GM19463 (cell line): ENCODE measurements around the gene RPS6KA4.

ENCODE experiments used
- ATAC-seq: cut with Tn5 transposase; IDR thresholded peaks from one replicate; pipeline ENCODE4 v1.9.1; 2021; ENCODE audit warnings: mild to moderate bottlenecking, moderate library complexity; ENCODE audit not compliant: unreplicated experiment

RPS6KA4 gene

DNA sequence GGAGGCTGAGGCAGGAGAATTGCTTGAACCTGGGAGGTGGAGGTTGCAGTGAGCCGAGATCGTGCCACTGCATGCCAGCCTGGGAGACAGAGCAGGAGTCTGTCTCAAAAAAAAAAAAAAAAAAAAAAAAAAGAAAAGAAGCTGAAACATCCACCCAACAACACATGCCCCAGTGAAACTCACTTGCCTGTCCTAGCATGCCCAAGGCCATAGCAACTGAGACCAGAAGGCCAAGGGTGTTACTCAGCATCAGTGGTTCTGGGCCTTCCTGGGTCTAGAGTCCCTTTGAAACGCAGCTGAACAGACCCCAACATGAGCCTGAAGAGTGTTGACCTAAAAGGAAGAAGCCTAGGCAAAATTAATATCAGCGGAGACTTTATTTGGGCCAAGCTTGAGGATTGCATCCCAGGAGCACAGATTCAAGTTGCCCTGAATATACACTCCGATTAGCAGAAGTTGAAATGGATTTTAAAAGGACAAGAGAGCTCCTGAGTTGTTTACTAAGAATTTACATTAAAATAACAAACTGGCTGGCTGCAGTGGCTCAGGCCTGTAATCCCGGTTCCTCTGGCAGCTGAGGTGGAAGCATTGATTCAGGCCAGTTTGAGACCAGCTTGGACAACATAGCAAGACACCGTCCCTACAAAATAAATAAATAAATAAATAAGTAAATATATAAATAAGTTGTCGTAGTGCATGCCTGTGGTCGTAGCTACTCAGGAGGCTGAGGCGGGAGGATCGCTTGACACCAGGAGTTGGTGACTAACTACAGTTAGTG, 34.1 kb upstream of the RPS6KA4 start:
- ATAC-seq: no peak

DNA sequence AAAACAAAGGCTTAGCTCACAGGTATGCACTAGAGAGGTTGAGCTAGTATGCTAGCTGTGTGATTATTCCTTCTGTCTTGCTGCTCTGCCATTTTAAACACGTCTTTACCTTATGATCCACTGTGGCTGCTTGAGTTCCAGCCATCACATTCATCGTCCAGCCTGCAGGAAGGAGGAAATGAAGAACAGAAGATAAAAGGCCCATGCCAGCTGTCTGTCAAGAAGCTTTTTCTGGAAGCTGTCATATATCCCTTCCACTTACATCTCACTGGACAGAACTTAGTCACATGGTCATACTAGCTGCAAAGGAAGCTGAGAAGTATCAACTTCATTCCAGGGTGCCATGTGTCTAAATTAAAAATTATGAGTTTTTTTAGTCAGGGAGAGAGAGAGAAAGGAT, 31.6 kb upstream of the RPS6KA4 start:
- ATAC-seq: no peak

DNA sequence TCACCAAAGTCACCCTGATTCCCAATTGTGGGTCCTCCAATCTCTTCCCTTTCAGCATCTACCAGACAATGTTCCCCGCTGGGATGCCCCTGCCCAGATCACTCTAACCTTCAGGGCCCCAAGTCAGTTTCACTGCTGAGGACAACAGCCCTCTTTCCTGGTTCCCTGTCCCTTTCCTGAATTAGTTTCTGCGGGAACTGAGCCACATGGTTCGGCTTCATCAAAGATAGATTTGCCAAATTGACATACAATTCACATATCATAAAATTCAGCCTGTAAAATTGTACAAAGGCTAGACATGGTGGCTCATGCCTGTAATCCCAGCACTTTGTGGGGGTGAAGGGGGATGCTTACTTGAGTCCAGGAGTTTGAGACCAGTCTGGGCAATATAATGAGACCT, 31.0 kb upstream of the RPS6KA4 start:
- ATAC-seq: no peak

DNA sequence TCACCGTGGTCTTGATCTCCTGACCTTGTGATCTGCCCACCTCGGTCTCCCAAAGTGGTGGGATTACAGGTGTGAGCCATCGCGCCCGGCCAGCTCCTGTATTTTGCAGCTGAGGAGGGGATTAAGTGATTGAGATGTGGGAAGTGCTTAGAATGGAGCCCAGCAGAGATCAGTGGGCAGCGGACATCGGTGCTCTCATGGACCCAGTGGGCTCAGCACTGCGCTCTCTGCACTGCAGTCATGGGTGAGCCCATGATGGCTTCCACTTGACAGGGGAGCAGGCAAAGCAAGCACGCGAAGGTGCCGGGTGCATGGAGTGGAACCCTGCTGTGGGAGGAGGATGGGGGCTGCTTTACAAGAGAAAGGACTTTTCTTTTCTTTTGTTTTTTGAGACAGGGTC, 28.1 kb upstream of the RPS6KA4 start:
- ATAC-seq: no peak

DNA sequence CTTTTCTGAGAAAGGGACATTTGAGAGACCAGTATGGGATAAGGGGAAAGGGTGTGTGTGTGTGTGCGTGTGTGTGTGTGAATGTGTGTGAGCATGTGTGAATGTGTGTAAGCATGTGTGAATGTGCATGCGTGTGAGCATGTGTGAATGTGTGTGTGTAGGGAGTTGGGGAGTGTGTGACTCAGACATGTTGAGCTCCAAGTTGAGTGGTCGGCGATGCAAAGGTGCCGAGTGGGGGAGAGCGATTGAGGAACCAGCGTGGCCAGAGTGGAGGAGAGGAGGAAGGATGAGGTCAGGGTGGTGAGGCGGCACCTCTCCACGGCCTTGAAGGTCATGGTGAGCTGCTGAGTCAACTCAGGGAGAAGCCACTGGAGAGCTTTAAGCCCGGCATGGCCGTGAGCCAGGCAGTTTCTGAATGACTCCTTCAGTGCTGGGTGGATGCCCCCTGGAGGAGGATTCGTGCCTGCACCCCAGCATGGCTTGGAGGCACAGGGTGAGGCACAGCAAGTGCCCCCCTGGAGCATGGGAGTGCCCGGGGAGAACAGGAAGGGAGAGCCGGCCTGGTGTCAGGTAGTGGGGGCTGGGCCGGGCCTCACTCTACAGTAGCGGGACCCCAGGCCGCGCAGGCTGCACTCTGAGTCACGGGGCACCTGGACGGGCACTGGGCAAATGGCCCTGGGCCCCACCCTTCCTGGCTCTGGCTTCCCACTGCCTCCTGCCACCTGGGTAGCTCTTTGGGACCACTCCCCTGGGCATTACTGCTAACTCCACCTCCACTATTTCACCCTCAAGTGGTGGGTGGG, 27.2 kb upstream of the RPS6KA4 start:
- peak; percentile 52 for ATAC-seq

DNA sequence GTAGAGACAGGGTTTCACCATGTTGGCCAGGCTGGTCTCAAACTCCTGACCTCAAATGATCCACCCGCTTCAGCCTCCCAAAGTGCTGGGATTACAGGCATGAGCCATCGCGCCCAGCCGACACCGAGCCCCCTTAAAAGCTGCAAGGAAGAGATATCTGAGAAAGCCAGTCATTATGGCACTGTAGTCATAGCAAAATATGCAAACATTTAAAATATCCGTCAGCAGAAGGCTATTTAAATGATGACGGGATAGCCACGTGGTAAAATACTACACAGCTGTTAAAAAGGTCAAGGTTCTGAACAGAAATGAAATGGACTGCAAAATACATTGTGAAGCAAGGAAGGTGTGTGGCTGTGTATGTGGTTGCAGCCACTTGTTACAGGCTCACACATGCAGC, 25.4 kb upstream of the RPS6KA4 start:
- ATAC-seq: no peak

DNA sequence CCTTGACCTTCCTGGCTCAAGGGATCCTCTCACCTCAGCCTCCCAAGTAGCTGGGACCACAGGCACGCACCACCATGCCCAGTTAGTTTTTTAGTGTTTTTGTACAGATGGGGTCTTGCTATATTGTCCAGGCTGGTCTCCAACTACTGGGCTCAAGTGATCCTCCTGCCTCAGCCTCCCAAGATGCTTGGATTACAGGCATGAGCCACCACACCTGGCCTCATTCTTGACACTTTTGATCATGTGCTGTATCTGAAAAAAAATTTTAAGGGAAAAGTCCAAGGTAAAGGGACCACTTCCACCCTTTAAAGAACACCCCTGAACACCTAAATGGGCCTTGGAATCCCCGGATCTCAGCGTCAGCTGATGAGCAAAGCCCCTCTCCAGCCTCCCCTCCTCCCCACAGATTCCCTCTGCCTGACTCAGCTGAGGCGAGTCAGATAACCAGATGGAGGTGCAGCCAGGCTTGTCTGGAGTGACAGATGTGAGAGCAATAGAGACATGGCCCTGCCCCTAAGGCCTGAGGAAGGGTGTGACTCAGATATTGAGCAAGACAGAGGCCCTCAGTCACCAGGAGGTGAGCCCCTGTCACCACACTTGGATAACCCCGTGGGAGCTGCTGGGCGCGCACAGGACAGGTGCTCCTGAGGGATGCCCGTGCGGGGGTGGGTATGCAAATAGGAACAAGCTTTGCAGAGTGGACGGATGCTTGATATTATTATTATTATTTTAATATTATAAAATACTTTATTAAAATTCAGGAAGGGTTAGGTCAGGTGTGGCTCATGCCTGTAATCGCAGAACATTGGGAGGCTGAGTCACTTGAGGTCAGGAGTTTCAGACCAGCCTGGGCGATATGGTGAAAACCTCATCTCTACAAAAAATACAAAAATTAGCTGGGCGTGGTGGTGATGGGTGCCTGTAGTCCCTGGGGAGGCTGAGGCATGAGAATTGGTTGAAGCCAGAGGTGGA, 23.9 kb upstream of the RPS6KA4 start:
- peak; percentile 78 for ATAC-seq

DNA sequence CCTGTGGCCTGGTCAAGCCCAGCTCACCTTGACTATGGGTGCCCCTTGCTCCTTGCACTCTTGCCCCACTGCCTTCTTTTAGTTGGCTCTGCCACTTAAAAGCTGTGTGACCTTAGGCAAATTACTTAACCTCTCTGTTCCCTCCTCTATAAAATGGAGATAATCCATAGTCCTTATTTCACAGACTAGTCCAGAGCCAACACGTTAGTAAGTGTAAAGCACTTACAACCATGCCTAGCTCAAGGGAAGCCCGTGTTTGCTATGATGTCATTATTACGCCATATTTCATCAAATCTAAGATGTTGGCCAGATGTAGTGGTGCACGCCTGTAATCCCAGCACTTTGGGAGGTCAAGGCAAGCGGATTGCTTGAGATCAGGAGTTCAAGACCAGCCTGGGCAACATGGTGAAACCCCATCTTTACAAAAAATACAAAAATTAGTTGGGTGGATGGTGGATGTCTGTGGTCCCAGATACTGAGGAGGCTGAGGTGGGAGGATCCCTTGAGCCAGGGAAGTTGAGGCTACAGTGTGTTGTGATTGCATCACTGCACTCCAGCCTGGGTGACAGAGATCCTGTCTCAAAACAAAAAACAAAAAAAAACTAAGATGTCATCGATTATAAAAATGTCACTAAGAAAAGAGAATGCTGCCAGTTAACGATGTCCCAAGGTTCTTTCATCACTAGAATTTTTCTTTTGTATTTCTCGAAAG, 21.3 kb upstream of the RPS6KA4 start:
- no peak for ATAC-seq

DNA sequence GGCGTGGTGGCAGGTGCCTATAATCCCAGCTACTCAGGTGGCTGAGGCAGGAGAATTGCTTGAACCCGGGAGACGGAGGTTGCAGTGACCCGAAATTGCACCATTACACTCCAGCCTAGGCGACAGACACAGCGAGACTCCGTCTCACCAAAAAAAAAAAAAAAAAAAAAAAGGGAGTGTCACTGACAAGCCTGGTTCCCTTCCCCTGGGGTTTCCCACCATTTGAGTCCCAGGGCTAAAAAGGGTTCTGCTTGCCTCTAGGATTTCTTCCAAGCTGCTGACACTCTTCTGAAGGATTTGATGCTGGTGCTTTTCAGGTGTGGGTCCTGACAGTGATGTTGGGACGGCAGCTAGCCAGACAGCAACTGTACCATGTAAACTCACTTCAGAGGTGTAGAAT, 20.2 kb upstream of the RPS6KA4 start:
- no peak for ATAC-seq

DNA sequence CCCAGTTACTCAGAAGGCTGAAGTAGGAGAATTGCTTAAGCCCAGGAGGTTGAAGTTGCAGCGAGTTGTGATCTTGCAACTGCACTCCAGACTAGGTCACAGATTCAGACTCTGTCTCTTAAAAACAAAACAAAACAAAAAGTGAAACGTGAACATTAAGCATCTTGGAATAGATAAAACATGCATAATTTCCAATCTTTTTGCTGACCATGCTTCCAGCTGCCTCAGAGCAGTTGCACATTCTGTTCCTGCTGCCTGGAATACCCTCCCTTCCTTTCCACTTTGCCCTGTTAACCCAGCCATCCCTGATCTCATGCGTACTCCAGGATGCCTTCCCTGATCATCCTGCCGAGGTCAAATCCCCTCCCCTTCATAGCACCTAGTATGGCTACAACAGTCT, 19.7 kb upstream of the RPS6KA4 start:
- ATAC-seq: no peak

DNA sequence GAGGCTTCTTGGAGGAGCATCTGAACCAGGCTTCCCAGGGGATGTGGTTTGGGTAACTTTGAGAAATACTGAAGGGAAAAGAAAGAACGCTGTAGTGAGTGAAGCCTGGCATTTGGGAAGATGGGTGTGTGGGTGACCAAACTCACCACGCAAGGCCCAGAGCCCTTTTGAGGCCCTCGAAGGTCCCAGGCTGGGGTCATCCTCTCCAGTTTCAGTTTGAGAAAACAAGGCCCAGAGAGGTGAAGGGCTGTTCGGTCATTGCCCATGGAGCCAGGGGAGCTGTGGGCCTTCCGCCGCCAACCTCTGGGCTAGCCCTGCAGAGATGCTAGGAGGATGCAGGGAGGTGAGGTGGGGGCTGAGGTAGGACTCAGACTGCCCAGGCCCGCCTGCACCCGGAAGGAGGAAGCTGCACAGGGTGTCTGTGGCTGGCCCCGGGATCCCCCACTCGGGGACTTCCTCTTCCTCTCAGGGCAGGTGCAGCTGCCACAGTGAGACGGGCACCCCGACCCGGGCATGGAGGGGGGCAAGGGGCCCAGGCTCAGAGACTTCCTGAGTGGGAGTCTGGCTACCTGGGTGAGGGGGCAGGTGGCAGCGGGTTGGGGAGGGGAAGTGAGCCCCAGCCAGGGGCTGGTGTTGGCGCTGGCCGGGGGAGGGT, 19.1 kb upstream of the RPS6KA4 start, which contains the start of gene CCDC88B:
Gene CCDC88B (plus strand): TSS at position 451 of the 655 bp plus-strand sequence. CDS start 63 bp downstream, at position 514.
- peak; percentile 54 for ATAC-seq

DNA sequence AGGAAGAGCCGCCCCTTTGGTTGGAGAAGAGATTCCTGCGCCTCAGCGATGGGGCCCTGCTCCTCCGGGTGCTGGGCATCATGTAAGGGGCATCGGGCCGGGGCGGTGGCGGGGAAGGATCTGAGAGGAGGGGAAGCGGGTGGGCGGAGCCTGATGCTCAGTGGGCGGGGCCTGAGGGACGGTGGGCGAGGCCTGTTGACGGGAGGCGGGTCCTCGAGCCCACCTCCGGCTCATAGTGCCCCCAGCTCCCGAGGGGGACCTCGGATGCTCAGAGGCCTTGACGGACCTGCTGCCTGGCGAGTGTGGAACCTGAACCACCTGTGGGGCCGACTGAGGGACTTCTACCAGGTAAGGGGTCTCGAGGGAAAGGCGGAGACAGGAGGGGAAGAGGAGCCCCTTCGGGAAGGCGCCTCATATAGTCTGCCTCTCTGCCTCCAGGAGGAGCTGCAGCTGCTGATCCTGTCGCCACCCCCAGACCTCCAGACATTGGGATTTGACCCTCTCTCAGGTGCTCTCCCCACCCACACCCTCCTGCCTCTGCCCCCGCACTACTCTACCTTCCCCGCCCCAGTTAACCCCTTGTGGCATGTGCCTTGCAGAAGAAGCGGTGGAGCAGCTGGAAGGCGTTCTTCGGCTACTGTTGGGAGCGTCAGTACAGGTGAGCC, 18.2 kb upstream of the RPS6KA4 start:
- ATAC-seq: no peak

DNA sequence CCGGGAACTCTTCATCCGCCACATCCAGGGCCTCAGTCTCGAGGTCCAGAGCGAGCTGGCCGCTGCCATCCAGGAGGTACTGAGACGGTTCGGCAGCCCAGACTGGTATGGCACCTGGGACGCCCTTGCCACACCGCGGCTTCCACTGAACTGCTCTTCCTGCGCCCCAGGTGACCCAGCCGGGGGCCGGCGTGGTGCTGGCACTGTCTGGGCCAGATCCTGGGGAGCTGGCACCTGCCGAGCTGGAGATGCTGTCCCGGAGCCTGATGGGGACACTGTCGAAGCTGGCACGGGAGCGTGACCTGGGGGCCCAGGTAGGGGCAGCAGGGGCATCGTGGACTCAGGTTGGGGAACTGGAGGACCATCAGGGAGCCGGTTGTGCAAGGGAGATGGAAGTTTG, 17.5 kb upstream of the RPS6KA4 start:
- ATAC-seq: no peak

DNA sequence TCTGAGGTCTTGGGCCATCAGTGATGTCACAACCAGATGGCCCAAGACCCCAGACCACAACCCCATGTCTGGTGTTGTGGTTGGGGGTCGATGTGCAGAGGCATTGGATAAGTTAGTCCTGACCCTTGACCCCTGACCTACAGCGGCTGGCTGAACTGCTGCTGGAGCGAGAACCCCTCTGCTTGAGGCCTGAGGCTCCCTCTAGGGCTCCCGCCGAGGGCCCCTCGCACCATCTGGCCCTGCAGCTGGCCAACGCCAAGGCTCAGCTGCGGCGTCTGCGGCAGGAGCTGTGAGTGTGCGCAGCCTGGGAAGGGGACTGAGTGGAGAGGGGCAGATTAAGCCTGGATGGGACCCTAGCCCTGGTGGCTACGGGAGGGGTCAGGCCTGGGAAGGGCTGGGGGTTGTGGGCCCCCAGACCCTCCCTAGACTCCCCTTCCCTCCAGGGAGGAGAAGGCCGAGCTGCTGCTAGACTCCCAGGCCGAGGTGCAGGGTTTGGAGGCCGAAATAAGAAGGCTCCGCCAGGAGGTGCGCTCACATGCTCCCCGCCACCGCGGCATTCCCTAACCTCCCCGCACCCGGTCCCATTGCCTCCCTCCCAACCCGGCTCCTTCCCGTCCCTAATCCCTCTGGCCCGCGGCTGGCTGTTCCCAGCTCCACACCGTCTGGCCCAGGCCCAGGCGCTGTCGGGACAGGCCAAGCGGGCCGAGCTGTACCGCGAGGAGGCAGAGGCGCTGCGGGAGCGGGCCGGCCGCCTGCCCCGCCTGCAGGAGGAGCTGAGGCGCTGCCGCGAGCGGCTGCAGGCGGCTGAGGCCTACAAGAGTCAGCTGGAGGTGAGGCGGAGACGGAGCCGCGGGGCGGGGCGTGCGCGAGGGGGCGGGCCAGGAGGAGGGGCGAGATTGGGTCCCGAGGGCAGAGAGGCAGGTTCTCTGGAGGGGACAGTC, 16.8 kb upstream of the RPS6KA4 start:
- no peak for ATAC-seq

DNA sequence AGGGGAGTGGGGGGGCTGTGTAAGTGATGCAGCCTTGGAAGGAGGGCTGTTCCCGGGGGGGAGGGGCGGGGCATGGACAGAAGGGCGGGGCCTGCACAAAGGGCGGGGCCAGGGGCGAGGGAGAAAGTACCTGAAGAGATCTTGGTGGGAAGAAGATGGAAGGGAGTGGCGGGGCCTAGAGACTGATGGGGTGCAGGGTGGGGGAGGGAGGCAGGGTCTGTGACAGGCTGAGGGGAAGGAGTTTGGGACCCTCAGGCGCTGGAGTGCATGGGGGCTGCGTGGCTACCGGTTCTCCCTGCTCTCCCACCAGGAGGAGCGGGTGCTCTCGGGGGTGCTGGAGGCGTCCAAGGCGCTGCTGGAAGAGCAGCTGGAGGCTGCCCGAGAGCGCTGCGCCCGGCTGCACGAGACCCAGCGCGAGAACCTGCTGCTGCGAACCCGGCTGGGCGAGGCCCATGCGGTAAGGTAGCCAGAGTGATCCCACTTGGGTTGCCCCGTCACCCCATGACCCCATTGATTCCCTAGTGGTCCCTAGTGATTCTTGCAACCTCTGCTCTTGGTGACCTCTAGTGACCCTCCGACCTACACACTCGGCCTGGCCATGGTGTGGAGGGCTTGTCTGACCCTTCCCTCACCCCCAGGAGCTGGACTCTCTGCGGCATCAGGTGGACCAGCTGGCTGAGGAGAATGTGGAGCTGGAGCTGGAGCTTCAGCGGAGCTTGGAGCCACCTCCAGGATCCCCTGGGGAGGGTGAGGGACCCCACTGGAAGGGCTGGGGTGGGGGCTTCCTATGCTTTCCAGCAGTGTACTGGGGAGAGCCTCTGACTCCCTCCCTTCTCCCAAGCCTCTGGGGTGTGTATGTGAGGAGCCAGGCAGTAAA, 15.9 kb upstream of the RPS6KA4 start:
- no peak for ATAC-seq

DNA sequence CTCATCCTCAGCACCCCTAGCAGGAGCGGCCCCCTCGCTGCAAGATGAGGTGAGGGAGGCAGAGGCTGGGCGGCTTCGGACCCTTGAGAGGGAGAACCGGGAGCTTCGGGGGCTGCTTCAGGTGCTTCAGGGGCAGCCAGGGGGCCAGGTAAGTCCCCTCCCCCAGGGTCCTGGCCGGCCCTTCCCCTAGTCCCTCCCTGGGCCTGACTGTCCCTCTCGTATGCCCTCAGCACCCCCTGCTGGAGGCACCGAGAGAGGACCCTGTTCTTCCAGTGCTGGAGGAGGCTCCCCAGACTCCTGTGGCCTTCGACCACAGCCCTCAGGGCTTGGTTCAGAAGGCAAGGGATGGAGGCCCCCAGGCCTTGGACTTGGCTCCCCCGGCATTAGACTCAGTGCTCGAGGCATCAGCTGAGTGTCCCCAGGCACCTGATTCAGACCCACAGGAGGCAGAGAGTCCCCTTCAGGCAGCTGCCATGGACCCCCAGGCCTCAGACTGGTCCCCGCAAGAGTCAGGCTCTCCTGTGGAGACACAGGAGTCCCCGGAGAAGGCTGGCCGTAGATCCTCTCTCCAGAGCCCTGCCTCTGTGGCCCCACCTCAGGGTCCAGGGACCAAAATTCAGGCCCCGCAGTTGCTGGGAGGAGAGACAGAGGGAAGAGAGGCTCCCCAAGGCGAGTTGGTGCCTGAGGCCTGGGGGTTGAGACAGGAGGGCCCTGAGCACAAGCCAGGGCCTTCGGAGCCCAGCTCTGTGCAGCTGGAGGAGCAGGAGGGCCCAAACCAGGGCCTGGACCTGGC, 15.0 kb upstream of the RPS6KA4 start:
- ATAC-seq: no peak

DNA sequence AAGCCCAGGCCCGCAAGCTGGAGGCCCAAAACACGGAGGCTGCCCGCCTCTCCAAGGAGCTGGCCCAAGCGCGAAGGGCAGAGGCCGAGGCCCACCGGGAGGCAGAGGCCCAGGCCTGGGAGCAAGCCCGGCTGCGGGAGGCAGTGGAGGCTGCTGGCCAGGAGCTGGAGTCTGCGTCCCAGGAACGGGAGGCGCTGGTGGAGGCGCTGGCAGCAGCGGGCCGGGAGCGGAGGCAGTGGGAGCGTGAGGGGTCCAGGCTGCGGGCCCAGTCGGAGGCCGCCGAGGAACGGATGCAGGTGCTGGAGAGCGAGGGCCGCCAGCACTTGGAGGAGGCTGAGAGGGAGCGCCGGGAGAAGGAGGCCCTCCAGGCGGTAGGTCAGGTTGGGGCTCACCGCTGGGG, 14.2 kb upstream of the RPS6KA4 start:
- no peak for ATAC-seq
